ENCODE data around the gene OTULIN.

Gene OTULIN

GRCh38 chr5:14741801-14742440 is 77.4 kb downstream of the OTULIN start:
- no peak overlapping the region for H3K4me3 ChIP-seq (ENCODE audit: low read length)
- no peak for TF ChIP-seq CTCF (IDR thresholded peaks at IDR 0.05; ENCODE audit: insufficient read depth, low read depth, low read length, missing control alignments)
- no peak for DNase-seq (ENCODE audit: low read depth)

- no peak for TF ChIP-seq CTCF (IDR thresholded peaks at IDR 0.05; ENCODE audit: insufficient read depth, low read depth, low read length, missing control alignments)
- no peak for DNase-seq (ENCODE audit: low read depth)
- H3K4me3 ChIP-seq (ENCODE audit: low read length): no peak overlapping the region
Measured at GRCh38 chr5:14742498-14742897, 78.0 kb downstream of the OTULIN start.

GRCh38 chr5:14743601-14744295 is 79.2 kb downstream of the OTULIN start:
- no peak overlapping the region for H3K4me3 ChIP-seq (ENCODE audit: low read length)
- no peak for TF ChIP-seq CTCF (IDR thresholded peaks at IDR 0.05; ENCODE audit: insufficient read depth, low read depth, low read length, missing control alignments)
- no peak for DNase-seq (ENCODE audit: low read depth)

GRCh38 chr5:14744296-14745187 is 80.0 kb downstream of the OTULIN start:
- DNase-seq (ENCODE audit: low read depth): no peak
- TF ChIP-seq CTCF (IDR thresholded peaks at IDR 0.05; ENCODE audit: insufficient read depth, low read depth, low read length, missing control alignments): no peak
- H3K4me3 ChIP-seq (ENCODE audit: low read length): no peak overlapping the region

GRCh38 chr5:14745188-14745563 is 80.7 kb downstream of the OTULIN start:
- no peak overlapping the region for H3K4me3 ChIP-seq (ENCODE audit: low read length)
- DNase-seq (ENCODE audit: low read depth): no peak
- no peak for TF ChIP-seq CTCF (IDR thresholded peaks at IDR 0.05; ENCODE audit: insufficient read depth, low read depth, low read length, missing control alignments)

- no peak for TF ChIP-seq CTCF (IDR thresholded peaks at IDR 0.05; ENCODE audit: insufficient read depth, low read depth, low read length, missing control alignments)
- no peak overlapping the region for H3K4me3 ChIP-seq (ENCODE audit: low read length)
- DNase-seq (ENCODE audit: low read depth): no peak
Measured at GRCh38 chr5:14745753-14746152, 81.2 kb downstream of the OTULIN start.

All from epithelial cell of esophagus (primary cell).